ENCODE measurements around the gene QPRT. TPM values are rescaled to one million over a fixed set of nuclear protein-coding genes. Genes with fewer than 3 reads are reported as not detected.
A peak's percentile ranks its signal among the peaks of the same experiment; 100 is the strongest.
"Not testable (repeated sequence)": the region's sequence is repeated elsewhere in the genome, so short reads cannot be mapped to it uniquely, and the experiment has no call there.

The QPRT gene
- polyA plus RNA-seq, 3 donors, result 2.1 to 4.7 (median 3.9) TPM

- 98% methylated on average over 14 of the region's 26 CpGs for whole genome bisulfite sequencing (ENCODE audit: insufficient coverage)
- peaks cover 15% of the 10 kb centered on the region for H3K4me1 Mint-ChIP-seq
- not testable (repeated sequence) for H3K4me1 ChIP-seq (ENCODE audit: control insufficient read depth in 1 of 2, insufficient read depth in 2 of 2, low read length in 2 of 2); H2AFZ ChIP-seq (ENCODE audit: insufficient read depth, low read depth, low read length, poor library complexity, severe bottlenecking); H3K27me3 Mint-ChIP-seq (ENCODE audit: low read depth in 3 of 3); H3K79me2 ChIP-seq (ENCODE audit: insufficient read depth, low read length); H3K4me3 Mint-ChIP-seq; H3K36me3 Mint-ChIP-seq; H4K20me1 ChIP-seq (ENCODE audit: insufficient read depth, low read length); H3K4me2 ChIP-seq (replicated peaks; ENCODE audit: extremely low read depth, low read length, poor library complexity, severe bottlenecking); H3K27ac Mint-ChIP-seq; H3K27me3 ChIP-seq (ENCODE audit: control insufficient read depth in 2 of 2, insufficient read depth in 2 of 2, low read length in 2 of 2); H3K9me3 ChIP-seq (replicated peaks in 1 of 2; ENCODE audit: control insufficient read depth in 1 of 2, insufficient read depth in 1 of 2, low read length in 2 of 2); DNase-seq; H3K36me3 ChIP-seq (replicated peaks in 1 of 2; ENCODE audit: control insufficient read depth in 1 of 2, insufficient read depth in 2 of 2, low read length in 2 of 2); H3K4me3 ChIP-seq (replicated peaks in 1 of 3; ENCODE audit: low read depth in 2 of 3, low read length in 3 of 3); H3K27ac ChIP-seq (ENCODE audit: low read depth in 1 of 2, low read length in 2 of 2); H3K9ac ChIP-seq (ENCODE audit: insufficient read depth, low read length, poor library complexity, severe bottlenecking); H3K9me3 Mint-ChIP-seq
- intact Hi-C loops (cut with micrococcal nuclease), result loop anchor here in 1 of 2 donors (5.0 to 10.0 kb wide), 3 partner anchors 35 to 332 kb away; partner anchors contain the start of gene C16orf92
These were observed 13.6 kb downstream of the QPRT start for GRCh38 chr16:29692606-29693005.

- Mint-ChIP-seq H3K36me3 (peaks cover 0 to 2% of the 10 kb centered on the region in 2 donors), H3K4me1 (peaks cover 12% of the 10 kb centered on the region), H3K27me3 (ENCODE audit: low read depth in 3 of 3) (peaks cover 4 to 5% (median 5%) of the 10 kb centered on the region in 3 donors), H3K27ac (peak overlapping the region in 1 of 7 donors; percentile 25), H3K4me3 (no peak overlapping the region), H3K9me3 (peaks cover 7 to 18% (median 13%) of the 10 kb centered on the region in 7 donors)
- H3K4me2 ChIP-seq (replicated peaks; ENCODE audit: extremely low read depth, low read length, poor library complexity, severe bottlenecking), result no peak overlapping the region
- intact Hi-C loops (cut with micrococcal nuclease), result loop anchor here (5.0 to 10.0 kb wide), 4 partner anchors 33 to 330 kb away; partner anchors contain the start of gene C16orf92 (in 1 of the 2)
- H3K36me3 ChIP-seq (replicated peaks in 1 of 2; ENCODE audit: control insufficient read depth in 1 of 2, insufficient read depth in 2 of 2, low read length in 2 of 2), result no peaks in the 10 kb centered on the region
- peaks cover 6 to 8% of the 10 kb centered on the region in 2 donors for H3K4me1 ChIP-seq (ENCODE audit: control insufficient read depth in 1 of 2, insufficient read depth in 2 of 2, low read length in 2 of 2)
- H2AFZ ChIP-seq (ENCODE audit: insufficient read depth, low read depth, low read length, poor library complexity, severe bottlenecking), result no peak overlapping the region
- no peak for TF ChIP-seq CTCF (IDR thresholded peaks at IDR 0.05)
- DNase-seq, result no peak
- no peak overlapping the region for H3K9ac ChIP-seq (ENCODE audit: insufficient read depth, low read length, poor library complexity, severe bottlenecking)
- peaks cover 8 to 18% of the 10 kb centered on the region in 2 donors for H3K9me3 ChIP-seq (replicated peaks in 1 of 2; ENCODE audit: control insufficient read depth in 1 of 2, insufficient read depth in 1 of 2, low read length in 2 of 2)
- H3K79me2 ChIP-seq (ENCODE audit: insufficient read depth, low read length), result no peaks in the 10 kb centered on the region
- no peaks in the 10 kb centered on the region for H3K27me3 ChIP-seq (ENCODE audit: control insufficient read depth in 2 of 2, insufficient read depth in 2 of 2, low read length in 2 of 2)
- WGBS (ENCODE audit: insufficient coverage), result 94% methylated on average over 31 of the region's 41 CpGs
- no peaks in the 10 kb centered on the region for H4K20me1 ChIP-seq (ENCODE audit: insufficient read depth, low read length)
- H3K27ac ChIP-seq (ENCODE audit: low read depth in 1 of 2, low read length in 2 of 2), result no peak overlapping the region
- no peak overlapping the region for H3K4me3 ChIP-seq (replicated peaks in 1 of 3; ENCODE audit: low read depth in 2 of 3, low read length in 3 of 3)
These were observed 15.6 kb downstream of the QPRT start for GRCh38 chr16:29694384-29695195.

GRCh38 chr16:29695675-29696074, 16.7 kb downstream of the QPRT start:
- H2AFZ ChIP-seq (ENCODE audit: insufficient read depth, low read depth, low read length, poor library complexity, severe bottlenecking); H3K4me2 ChIP-seq (replicated peaks; ENCODE audit: extremely low read depth, low read length, poor library complexity, severe bottlenecking); H3K4me1 ChIP-seq (ENCODE audit: control insufficient read depth in 1 of 2, insufficient read depth in 2 of 2, low read length in 2 of 2); H3K27me3 ChIP-seq (ENCODE audit: control insufficient read depth in 2 of 2, insufficient read depth in 2 of 2, low read length in 2 of 2); H3K36me3 Mint-ChIP-seq; H3K4me3 Mint-ChIP-seq; H3K27ac Mint-ChIP-seq; H3K27me3 Mint-ChIP-seq (ENCODE audit: low read depth in 3 of 3); H3K4me3 ChIP-seq (replicated peaks in 1 of 3; ENCODE audit: low read depth in 2 of 3, low read length in 3 of 3); H3K27ac ChIP-seq (ENCODE audit: low read depth in 1 of 2, low read length in 2 of 2); H3K9ac ChIP-seq (ENCODE audit: insufficient read depth, low read length, poor library complexity, severe bottlenecking); H3K36me3 ChIP-seq (replicated peaks in 1 of 2; ENCODE audit: control insufficient read depth in 1 of 2, insufficient read depth in 2 of 2, low read length in 2 of 2); H4K20me1 ChIP-seq (ENCODE audit: insufficient read depth, low read length); H3K79me2 ChIP-seq (ENCODE audit: insufficient read depth, low read length); DNase-seq: not testable (repeated sequence)
- Mint-ChIP-seq H3K9me3 (peaks cover 7 to 20% (median 13%) of the 10 kb centered on the region in 7 donors), H3K4me1 (peaks cover 11% of the 10 kb centered on the region)
- peaks cover 8 to 18% of the 10 kb centered on the region in 2 donors for H3K9me3 ChIP-seq (replicated peaks in 1 of 2; ENCODE audit: control insufficient read depth in 1 of 2, insufficient read depth in 1 of 2, low read length in 2 of 2)
- WGBS (ENCODE audit: insufficient coverage), result 100% methylated on average over 2 of the region's 3 CpGs
- intact Hi-C loops (cut with micrococcal nuclease), result loop anchor here (5.0 to 10.0 kb wide), 2 partner anchors 312 to 329 kb away; partner anchors contain the start of gene C16orf92 (in 1 of the 2)

Measured in CD14-positive monocyte (primary cell).